Measurements from ENCODE around the gene SCN10A. TPM values are rescaled to one million over a fixed set of nuclear protein-coding genes. Genes with fewer than 3 reads are reported as not detected.
A peak's percentile ranks its signal among the peaks of the same experiment; 100 is the strongest.

Gene SCN10A
- total and polyA plus RNA-seq, 2 experiments from 2014 or later, result 0.03 TPM; not detected in 1

DNA sequence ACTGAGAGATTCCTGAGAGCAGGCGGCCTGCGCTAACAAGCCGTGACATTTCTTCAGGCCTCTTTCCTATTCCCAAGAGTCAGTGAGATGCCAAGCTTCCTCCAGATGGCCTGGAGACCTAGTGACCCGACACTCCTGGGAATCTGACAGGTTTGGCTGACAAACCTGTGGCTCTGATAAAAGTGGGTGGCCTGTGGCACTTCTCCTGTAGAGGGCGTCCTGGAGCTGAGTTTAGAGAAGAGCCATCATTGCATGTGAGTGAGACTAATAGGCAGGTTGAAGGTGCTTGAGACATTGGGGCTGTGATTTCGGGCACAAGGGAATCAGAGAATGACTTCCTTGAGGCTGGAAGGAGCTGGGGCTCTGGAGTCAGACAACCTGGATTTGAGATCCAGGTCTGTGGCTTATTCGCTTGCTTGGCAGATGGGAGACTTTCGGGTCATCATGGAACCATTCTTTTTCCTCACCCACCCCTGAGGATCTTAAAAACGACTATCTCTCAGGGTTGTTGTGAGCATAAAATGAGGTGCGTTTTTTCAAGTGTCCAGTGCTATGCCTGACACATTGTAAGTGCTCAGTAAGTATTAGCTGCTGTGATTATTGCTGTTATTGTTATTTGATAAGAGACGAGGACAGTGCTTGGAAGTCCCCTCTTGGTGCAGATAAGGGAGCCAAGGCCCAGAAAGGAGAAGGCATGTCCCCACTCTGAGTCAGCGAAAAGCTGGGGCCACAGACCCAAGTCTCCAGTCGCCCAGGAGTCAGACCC lies 77.2 kb downstream of the SCN10A start:
- peak; percentile 96 for DNase-seq (ENCODE audit: low spot score)
- peak overlapping the region; percentile 20 for H2AFZ ChIP-seq
- H3K4me3 ChIP-seq, result no peak overlapping the region
- Mint-ChIP-seq H3K4me1 (peaks cover 8% of the 10 kb centered on the region), H3K9me3 (no peaks in the 10 kb centered on the region), H3K27me3 (ENCODE audit: insufficient read depth, low read depth, poor library complexity) (peaks cover 13% of the 10 kb centered on the region), H3K27ac (peak overlapping the region; percentile 71; the same call in 1 of the 2 replicates), H3K4me3 (no peak overlapping the region; the same call in 2 of the 3 replicates), H3K36me3 (ENCODE audit: low read depth) (no peaks in the 10 kb centered on the region)
- no peaks in the 10 kb centered on the region for H3K36me3 ChIP-seq (ENCODE audit: insufficient read depth)
- no peaks in the 10 kb centered on the region for H3F3A ChIP-seq (replicated peaks; ENCODE audit: low read depth)
- 0 out of 2 replicates have a peak, but pooled peaks cover 6% of the 10 kb centered on the region for H3K4me1 ChIP-seq (ENCODE audit: insufficient read depth)
- no peaks in the 10 kb centered on the region for H3K9me2 ChIP-seq (ENCODE audit: insufficient read depth)
- no peaks in the 10 kb centered on the region for H3K79me2 ChIP-seq (replicated peaks; ENCODE audit: insufficient read depth)
- TF ChIP-seq, protein P1, sequence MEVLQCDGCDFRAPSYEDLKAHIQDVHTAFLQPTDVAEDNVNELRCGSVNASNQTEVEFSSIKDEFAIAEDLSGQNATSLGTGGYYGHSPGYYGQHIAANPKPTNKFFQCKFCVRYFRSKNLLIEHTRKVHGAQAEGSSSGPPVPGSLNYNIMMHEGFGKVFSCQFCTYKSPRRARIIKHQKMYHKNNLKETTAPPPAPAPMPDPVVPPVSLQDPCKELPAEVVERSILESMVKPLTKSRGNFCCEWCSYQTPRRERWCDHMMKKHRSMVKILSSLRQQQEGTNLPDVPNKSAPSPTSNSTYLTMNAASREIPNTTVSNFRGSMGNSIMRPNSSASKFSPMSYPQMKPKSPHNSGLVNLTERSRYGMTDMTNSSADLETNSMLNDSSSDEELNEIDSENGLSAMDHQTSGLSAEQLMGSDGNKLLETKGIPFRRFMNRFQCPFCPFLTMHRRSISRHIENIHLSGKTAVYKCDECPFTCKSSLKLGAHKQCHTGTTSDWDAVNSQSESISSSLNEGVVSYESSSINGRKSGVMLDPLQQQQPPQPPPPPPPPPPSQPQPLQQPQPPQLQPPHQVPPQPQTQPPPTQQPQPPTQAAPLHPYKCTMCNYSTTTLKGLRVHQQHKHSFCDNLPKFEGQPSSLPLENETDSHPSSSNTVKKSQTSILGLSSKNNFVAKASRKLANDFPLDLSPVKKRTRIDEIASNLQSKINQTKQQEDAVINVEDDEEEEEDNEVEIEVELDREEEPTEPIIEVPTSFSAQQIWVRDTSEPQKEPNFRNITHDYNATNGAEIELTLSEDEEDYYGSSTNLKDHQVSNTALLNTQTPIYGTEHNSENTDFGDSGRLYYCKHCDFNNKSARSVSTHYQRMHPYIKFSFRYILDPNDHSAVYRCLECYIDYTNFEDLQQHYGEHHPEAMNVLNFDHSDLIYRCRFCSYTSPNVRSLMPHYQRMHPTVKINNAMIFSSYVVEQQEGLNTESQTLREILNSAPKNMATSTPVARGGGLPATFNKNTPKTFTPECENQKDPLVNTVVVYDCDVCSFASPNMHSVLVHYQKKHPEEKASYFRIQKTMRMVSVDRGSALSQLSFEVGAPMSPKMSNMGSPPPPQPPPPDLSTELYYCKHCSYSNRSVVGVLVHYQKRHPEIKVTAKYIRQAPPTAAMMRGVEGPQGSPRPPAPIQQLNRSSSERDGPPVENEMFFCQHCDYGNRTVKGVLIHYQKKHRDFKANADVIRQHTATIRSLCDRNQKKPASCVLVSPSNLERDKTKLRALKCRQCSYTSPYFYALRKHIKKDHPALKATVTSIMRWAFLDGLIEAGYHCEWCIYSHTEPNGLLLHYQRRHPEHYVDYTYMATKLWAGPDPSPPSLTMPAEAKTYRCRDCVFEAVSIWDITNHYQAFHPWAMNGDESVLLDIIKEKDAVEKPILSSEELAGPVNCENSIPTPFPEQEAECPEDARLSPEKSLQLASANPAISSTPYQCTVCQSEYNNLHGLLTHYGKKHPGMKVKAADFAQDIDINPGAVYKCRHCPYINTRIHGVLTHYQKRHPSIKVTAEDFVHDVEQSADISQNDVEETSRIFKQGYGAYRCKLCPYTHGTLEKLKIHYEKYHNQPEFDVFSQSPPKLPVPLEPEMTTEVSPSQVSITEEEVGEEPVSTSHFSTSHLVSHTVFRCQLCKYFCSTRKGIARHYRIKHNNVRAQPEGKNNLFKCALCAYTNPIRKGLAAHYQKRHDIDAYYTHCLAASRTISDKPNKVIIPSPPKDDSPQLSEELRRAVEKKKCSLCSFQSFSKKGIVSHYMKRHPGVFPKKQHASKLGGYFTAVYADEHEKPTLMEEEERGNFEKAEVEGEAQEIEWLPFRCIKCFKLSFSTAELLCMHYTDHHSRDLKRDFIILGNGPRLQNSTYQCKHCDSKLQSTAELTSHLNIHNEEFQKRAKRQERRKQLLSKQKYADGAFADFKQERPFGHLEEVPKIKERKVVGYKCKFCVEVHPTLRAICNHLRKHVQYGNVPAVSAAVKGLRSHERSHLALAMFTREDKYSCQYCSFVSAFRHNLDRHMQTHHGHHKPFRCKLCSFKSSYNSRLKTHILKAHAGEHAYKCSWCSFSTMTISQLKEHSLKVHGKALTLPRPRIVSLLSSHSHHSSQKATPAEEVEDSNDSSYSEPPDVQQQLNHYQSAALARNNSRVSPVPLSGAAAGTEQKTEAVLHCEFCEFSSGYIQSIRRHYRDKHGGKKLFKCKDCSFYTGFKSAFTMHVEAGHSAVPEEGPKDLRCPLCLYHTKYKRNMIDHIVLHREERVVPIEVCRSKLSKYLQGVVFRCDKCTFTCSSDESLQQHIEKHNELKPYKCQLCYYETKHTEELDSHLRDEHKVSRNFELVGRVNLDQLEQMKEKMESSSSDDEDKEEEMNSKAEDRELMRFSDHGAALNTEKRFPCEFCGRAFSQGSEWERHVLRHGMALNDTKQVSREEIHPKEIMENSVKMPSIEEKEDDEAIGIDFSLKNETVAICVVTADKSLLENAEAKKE (CRISPR knock-in tag; IDR thresholded peaks at IDR 0.05), result no peak
- TF ChIP-seq, protein P2, sequence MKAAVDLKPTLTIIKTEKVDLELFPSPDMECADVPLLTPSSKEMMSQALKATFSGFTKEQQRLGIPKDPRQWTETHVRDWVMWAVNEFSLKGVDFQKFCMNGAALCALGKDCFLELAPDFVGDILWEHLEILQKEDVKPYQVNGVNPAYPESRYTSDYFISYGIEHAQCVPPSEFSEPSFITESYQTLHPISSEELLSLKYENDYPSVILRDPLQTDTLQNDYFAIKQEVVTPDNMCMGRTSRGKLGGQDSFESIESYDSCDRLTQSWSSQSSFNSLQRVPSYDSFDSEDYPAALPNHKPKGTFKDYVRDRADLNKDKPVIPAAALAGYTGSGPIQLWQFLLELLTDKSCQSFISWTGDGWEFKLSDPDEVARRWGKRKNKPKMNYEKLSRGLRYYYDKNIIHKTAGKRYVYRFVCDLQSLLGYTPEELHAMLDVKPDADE (IDR thresholded peaks at IDR 0.05), result no peak
- TF ChIP-seq, protein P3, sequence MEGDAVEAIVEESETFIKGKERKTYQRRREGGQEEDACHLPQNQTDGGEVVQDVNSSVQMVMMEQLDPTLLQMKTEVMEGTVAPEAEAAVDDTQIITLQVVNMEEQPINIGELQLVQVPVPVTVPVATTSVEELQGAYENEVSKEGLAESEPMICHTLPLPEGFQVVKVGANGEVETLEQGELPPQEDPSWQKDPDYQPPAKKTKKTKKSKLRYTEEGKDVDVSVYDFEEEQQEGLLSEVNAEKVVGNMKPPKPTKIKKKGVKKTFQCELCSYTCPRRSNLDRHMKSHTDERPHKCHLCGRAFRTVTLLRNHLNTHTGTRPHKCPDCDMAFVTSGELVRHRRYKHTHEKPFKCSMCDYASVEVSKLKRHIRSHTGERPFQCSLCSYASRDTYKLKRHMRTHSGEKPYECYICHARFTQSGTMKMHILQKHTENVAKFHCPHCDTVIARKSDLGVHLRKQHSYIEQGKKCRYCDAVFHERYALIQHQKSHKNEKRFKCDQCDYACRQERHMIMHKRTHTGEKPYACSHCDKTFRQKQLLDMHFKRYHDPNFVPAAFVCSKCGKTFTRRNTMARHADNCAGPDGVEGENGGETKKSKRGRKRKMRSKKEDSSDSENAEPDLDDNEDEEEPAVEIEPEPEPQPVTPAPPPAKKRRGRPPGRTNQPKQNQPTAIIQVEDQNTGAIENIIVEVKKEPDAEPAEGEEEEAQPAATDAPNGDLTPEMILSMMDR (conservative IDR thresholded peaks at IDR 0.05; ENCODE audit: low read depth in 2 of 2), result peak; percentile 94 to 95
- no peak overlapping the region for H3K4me2 ChIP-seq
- ATAC-seq, result peak; percentile 96
- no peaks in the 10 kb centered on the region for H4K20me1 ChIP-seq (replicated peaks; ENCODE audit: insufficient read depth)
- no peaks in the 10 kb centered on the region for H3K27me3 ChIP-seq (ENCODE audit: insufficient read depth)
- no peak overlapping the region for H3K27ac ChIP-seq (ENCODE audit: low read depth)
